K562 (cell line): ENCODE results near the gene FMO2. TPM values are rescaled to one million over a fixed set of nuclear protein-coding genes. Genes with fewer than 3 reads are reported as not detected.

Experiments
- ATAC-seq: fragments of 200-7000 bp; cut with Tn5 transposase; 3 replicates; pipeline ENCODE4 v1.9.1; 2020; ENCODE audit warnings: moderate library complexity
- BruUV-seq: library from RNA; stranded (reverse); fragments of 400-500 nt; replicated peaks from 2 replicates; lab custom pipeline; 2021; lab: Mats Ljungman, UMichigan
- CTCF ChIA-PET: fragments of 300-600 bp; formaldehyde crosslinking; extraction: SDS; loops from one replicate; lab custom pipeline; 2021; ENCODE audit warnings: low intra/inter-chr PET ratio; lab: Yijun Ruan, JAX
- POLR2A ChIA-PET: fragments of 300-600, 350-650 bp; sonication (Branson Sonifier 250); formaldehyde crosslinking; extraction: SDS; loops from one replicate; lab custom pipeline; 2021; ENCODE audit warnings: antibody characterized with exemption, inconsistent platforms; lab: Yijun Ruan, JAX
- DNase-seq, 4 experiments: peaks; one replicate each; pipeline versions ENCODE4 v3.0.0 to v3.0.0-alpha.2; 2011 to 2018; ENCODE audit warnings: low spot score in 3 of 4, mixed read lengths in 3 of 4; ENCODE audit errors: extremely low read depth in 1 of 4
- FAIRE-seq: peaks from 2 replicates; lab custom pipeline; 2011; peaks lifted over from hg19 to GRCh38; lab: Jason Lieb, UNC
- H2AFZ ChIP-seq: 2 replicates; pipeline ENCODE4 v1.6.0; 2011; ENCODE audit warnings: low read depth, low read length, control low read depth, inconsistent platforms
- H3K27ac ChIP-seq: fragments of 200-600 bp; 3 replicates; pipeline ENCODE4 v1.8.0; 2011; ENCODE audit warnings: low read depth, mild to moderate bottlenecking, control low read depth, inconsistent platforms, low read length, moderate library complexity, mixed read lengths; ENCODE audit errors: extremely low read depth
- H3K27me3 ChIP-seq, 2 experiments: fragments of 300-600 bp in 1 of 2; 2 replicates in 1 of 2; 3 replicates in 1 of 2; pipeline versions ENCODE4 v1.6.0 to v1.8.0; 2011; ENCODE audit warnings: inconsistent platforms in 2 of 2, low read length in 2 of 2, mild to moderate bottlenecking in 1 of 2, mixed read lengths in 1 of 2, moderate library complexity in 1 of 2; ENCODE audit not compliant: control insufficient read depth in 2 of 2, insufficient read depth in 2 of 2
- H3K36me3 ChIP-seq: fragments of 300-600 bp; 3 replicates; pipeline ENCODE4 v1.8.0; 2011; ENCODE audit warnings: mild to moderate bottlenecking, low read length, inconsistent platforms; ENCODE audit not compliant: control insufficient read depth, insufficient read depth
- H3K4me1 ChIP-seq, 2 experiments: fragments of 200-600 bp in 1 of 2; replicated peaks in 1 of 2; 2 replicates in 1 of 2; 3 replicates in 1 of 2; pipeline versions ENCODE4 v1.5.1 to v1.8.0; 2011; ENCODE audit warnings: inconsistent platforms in 2 of 2, low read length in 2 of 2, mild to moderate bottlenecking in 1 of 2, mixed read lengths in 1 of 2, moderate library complexity in 1 of 2; ENCODE audit not compliant: control insufficient read depth in 2 of 2, insufficient read depth in 2 of 2
- H3K4me2 ChIP-seq: 2 replicates; pipeline ENCODE4 v1.6.1; 2011; ENCODE audit warnings: low read length, control low read depth, inconsistent platforms, mixed read lengths; ENCODE audit not compliant: insufficient read depth
- H3K4me3 ChIP-seq: fragments of 200-600 bp; sonication (generic), shearing (Covaris generic); 2 replicates; pipeline ENCODE4 v1.5.1; 2016; ENCODE audit warnings: control low read depth, inconsistent platforms
- H3K79me2 ChIP-seq: fragments of 200-600 bp; 3 replicates; pipeline ENCODE4 v1.8.0; 2011; ENCODE audit warnings: low read length, inconsistent platforms; ENCODE audit not compliant: control insufficient read depth, insufficient read depth
- H3K9ac ChIP-seq, 2 experiments: 2 replicates each; pipeline versions ENCODE4 v1.6.0 to v1.6.1; 2011; ENCODE audit warnings: low read depth in 2 of 2, low read length in 2 of 2, control low read depth in 1 of 2, inconsistent platforms in 1 of 2, mild to moderate bottlenecking in 1 of 2, mixed read lengths in 1 of 2; ENCODE audit not compliant: insufficient read depth in 1 of 2
- H3K9me1 ChIP-seq: one replicate; pipeline ENCODE4 v1.6.0; 2011; ENCODE audit warnings: inconsistent platforms, mild to moderate bottlenecking, low read length, moderate library complexity; ENCODE audit not compliant: control insufficient read depth, insufficient read depth
- H3K9me3 ChIP-seq: replicated peaks from 2 replicates; pipeline ENCODE4 v1.5.1; 2011; ENCODE audit warnings: low read depth, low read length, inconsistent platforms; ENCODE audit not compliant: control insufficient read depth, insufficient read depth
- H4K20me1 ChIP-seq: replicated peaks from 2 replicates; pipeline ENCODE4 v1.6.1; 2011; ENCODE audit warnings: low read length, inconsistent platforms, mixed read lengths; ENCODE audit not compliant: control insufficient read depth, insufficient read depth
- BRD4 ChIP-seq: fragments of 200-600 bp; sonication (generic); IDR thresholded peaks from 2 replicates; pipeline ENCODE4 v1.6.1; 2017; ENCODE audit warnings: inconsistent platforms
- MED1 ChIP-seq: sonication (generic); formaldehyde crosslinking; IDR thresholded peaks from 2 replicates; pipeline ENCODE4 v1.8.1; 2023; ENCODE audit warnings: missing genetic modification reagents, borderline replicate concordance
- NR2F6 ChIP-seq: fragments of 450-650 bp; formaldehyde crosslinking; IDR thresholded peaks from 2 replicates; pipeline ENCODE4 v1.4.0; 2020; ENCODE audit warnings: mild to moderate bottlenecking
- TOE1 ChIP-seq, 2 experiments: fragments of 450-650 bp in 1 of 2; sonication (generic) in 1 of 2; formaldehyde crosslinking in 1 of 2; IDR thresholded peaks; 2 replicates each; pipeline versions ENCODE4 v1.7.1 to v1.8.0; 2016 to 2022; ENCODE audit warnings: borderline replicate concordance in 2 of 2, mild to moderate bottlenecking in 2 of 2, antibody characterized with exemption in 1 of 2, inconsistent platforms in 1 of 2, low read depth in 1 of 2, missing genetic modification reagents in 1 of 2, moderate library complexity in 1 of 2
- ZNF175 ChIP-seq: fragments of 200-800 bp; sonication (Bioruptor generic); IDR thresholded peaks from 2 replicates; pipeline ENCODE4 v1.6.1; 2016; ENCODE audit warnings: low read depth, mild to moderate bottlenecking, missing genetic modification characterization, missing compliant biosample characterization
- WGBS: fragments of 100-300 bp; shearing (Covaris generic); methylation state at CpG from one replicate; pipeline ENCODE4 v1.1.6; 2016; ENCODE audit warnings: low coverage, mixed read lengths; ENCODE audit not compliant: insufficient coverage; ENCODE audit errors: missing lambda C conversion rate; 5-methylcytosine and 5-hydroxymethylcytosine counted together
- in situ Hi-C: fragments of 300-500 bp; cut with MboI; formaldehyde crosslinking; loops from 4 replicates; pipeline ENCODE4 v1.15.0; 2018; ENCODE audit warnings: inconsistent platforms, mixed read lengths
- intact Hi-C: fragments of 100-400 bp; cut with micrococcal nuclease; formaldehyde crosslinking; loops from 2 replicates; pipeline ENCODE4 v1.14.2; 2022
- polyA plus RNA-seq, 8 experiments: library from polyadenylated mRNA; depleted of rRNA in 4 of 8; stranded (reverse) in 5 of 8; unstranded in 3 of 8; fragments of >200 nt; fragmentation: Nextera tagmentation in 2 of 8; fragmentation: Illumina TruSeq in 1 of 8; extraction: Ambion mirVana in 2 of 8; extraction: Trizol in 1 of 8; gene quantifications; 2 replicates each; pipeline versions ENCODE4 v1.2.1 to v1.2.3, GENCODE V29; 2011 to 2014; ENCODE audit warnings: inconsistent platforms in 1 of 8, missing spikeins in 1 of 8
- total RNA-seq, 7 experiments: library from RNA; depleted of rRNA in 6 of 7; stranded (reverse); fragments of >200 nt in 6 of 7; fragmentation: Illumina TruSeq in 2 of 7; extraction: Trizol in 2 of 7; gene quantifications; 2 replicates each; pipeline versions ENCODE4 v1.2.1 to v1.2.3, GENCODE V29; 2011 to 2021; ENCODE audit warnings: low replicate concordance in 1 of 7
- TF ChIP-seq, protein P1 (sequence below), 2 experiments: fragments of 450-650 bp; IDR thresholded peaks; 2 replicates each; pipeline ENCODE4 v1.6.1; 2016; ENCODE audit warnings: mild to moderate bottlenecking in 2 of 2, borderline replicate concordance in 1 of 2, low read depth in 1 of 2, moderate library complexity in 1 of 2
- TF ChIP-seq, protein P2 (sequence below), 3 experiments: fragments of 200-800 bp in 1 of 3; fragments of 250-450 bp in 1 of 3; fragments of 450-650 bp in 1 of 3; sonication (Bioruptor Pico) in 1 of 3; sonication (Bioruptor generic) in 1 of 3; formaldehyde crosslinking in 1 of 3; IDR thresholded peaks; 2 replicates each; pipeline versions ENCODE4 v1.6.1 to v1.8.0; 2016 to 2022; ENCODE audit warnings: mild to moderate bottlenecking in 2 of 3, missing genetic modification characterization in 2 of 3, missing compliant biosample characterization in 1 of 3, moderate library complexity in 1 of 3

Gene FMO2
- total and polyA plus RNA-seq, 9 of the 15 experiments (the other 6 are each of a cell fraction or from before 2014, with no cell fraction given): not detected

DNA sequence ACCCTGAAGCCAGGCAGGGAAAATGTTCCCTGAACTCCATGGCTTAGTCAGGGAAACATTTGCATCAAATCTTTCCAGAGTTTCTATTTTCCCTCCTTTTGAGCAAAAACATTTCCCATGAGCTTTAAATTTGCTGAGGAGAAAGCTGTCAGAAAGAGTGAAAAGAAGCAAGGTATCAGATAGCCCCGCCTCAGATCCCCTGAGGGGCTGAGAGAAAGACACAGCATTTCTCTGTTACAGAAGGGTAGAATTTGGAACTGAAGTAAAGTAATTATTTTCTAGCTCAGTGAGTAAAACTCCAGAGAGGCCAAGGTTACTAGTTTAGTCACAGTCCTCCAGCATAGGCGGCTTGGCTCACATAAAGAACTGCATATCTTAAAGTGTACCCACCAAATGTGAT lies 73.8 kb downstream of the FMO2 start:
- intact Hi-C loops: no loop called here
- Histone ChIP-seq H2AFZ (no peak overlapping the region), H3K27ac (no peak overlapping the region), H4K20me1 (no peaks in the 10 kb centered on the region), H3K9me3 (no peaks in the 10 kb centered on the region), H3K36me3 (no peaks in the 10 kb centered on the region), H3K27me3 (peaks cover 0 to 3% of the 10 kb centered on the region in 2 experiments; a peak in 1 of 5 replicates), H3K4me3 (no peak overlapping the region), H3K9me1 (no peaks in the 10 kb centered on the region), H3K4me1 (no peaks in the 10 kb centered on the region; a peak in 1 of 5 replicates), H3K79me2 (no peaks in the 10 kb centered on the region), H3K9ac (no peak overlapping the region), H3K4me2 (no peak overlapping the region)
- WGBS: 0% methylated on average over 2 of the region's 2 CpGs
- DNase-seq (no peak), ATAC-seq (no peak), FAIRE-seq (no peak)
- BruUV-seq: no TSS peak
- in situ Hi-C loops: no loop called here
- ChIA-PET CTCF (no interaction called here), POLR2A (interaction anchor here (0.6 kb wide), 1 partner anchor 918 kb away, joined by 3 read pairs; no protein-coding TSS in a partner anchor)
- TF ChIP-seq MED1 (CRISPR knock-in tag) (no peak), NR2F6 (CRISPR knock-in tag) (no peak), BRD4 (no peak), ZNF175 (CRISPR knock-in tag) (no peak), TOE1 (IDR thresholded peaks at IDR 0.05; ENCODE audit: borderline replicate concordance) (no peak), TOE1 (CRISPR knock-in tag; IDR thresholded peaks at IDR 0.05; ENCODE audit: borderline replicate concordance, low read depth) (no peak)
- TF ChIP-seq, protein P1, sequence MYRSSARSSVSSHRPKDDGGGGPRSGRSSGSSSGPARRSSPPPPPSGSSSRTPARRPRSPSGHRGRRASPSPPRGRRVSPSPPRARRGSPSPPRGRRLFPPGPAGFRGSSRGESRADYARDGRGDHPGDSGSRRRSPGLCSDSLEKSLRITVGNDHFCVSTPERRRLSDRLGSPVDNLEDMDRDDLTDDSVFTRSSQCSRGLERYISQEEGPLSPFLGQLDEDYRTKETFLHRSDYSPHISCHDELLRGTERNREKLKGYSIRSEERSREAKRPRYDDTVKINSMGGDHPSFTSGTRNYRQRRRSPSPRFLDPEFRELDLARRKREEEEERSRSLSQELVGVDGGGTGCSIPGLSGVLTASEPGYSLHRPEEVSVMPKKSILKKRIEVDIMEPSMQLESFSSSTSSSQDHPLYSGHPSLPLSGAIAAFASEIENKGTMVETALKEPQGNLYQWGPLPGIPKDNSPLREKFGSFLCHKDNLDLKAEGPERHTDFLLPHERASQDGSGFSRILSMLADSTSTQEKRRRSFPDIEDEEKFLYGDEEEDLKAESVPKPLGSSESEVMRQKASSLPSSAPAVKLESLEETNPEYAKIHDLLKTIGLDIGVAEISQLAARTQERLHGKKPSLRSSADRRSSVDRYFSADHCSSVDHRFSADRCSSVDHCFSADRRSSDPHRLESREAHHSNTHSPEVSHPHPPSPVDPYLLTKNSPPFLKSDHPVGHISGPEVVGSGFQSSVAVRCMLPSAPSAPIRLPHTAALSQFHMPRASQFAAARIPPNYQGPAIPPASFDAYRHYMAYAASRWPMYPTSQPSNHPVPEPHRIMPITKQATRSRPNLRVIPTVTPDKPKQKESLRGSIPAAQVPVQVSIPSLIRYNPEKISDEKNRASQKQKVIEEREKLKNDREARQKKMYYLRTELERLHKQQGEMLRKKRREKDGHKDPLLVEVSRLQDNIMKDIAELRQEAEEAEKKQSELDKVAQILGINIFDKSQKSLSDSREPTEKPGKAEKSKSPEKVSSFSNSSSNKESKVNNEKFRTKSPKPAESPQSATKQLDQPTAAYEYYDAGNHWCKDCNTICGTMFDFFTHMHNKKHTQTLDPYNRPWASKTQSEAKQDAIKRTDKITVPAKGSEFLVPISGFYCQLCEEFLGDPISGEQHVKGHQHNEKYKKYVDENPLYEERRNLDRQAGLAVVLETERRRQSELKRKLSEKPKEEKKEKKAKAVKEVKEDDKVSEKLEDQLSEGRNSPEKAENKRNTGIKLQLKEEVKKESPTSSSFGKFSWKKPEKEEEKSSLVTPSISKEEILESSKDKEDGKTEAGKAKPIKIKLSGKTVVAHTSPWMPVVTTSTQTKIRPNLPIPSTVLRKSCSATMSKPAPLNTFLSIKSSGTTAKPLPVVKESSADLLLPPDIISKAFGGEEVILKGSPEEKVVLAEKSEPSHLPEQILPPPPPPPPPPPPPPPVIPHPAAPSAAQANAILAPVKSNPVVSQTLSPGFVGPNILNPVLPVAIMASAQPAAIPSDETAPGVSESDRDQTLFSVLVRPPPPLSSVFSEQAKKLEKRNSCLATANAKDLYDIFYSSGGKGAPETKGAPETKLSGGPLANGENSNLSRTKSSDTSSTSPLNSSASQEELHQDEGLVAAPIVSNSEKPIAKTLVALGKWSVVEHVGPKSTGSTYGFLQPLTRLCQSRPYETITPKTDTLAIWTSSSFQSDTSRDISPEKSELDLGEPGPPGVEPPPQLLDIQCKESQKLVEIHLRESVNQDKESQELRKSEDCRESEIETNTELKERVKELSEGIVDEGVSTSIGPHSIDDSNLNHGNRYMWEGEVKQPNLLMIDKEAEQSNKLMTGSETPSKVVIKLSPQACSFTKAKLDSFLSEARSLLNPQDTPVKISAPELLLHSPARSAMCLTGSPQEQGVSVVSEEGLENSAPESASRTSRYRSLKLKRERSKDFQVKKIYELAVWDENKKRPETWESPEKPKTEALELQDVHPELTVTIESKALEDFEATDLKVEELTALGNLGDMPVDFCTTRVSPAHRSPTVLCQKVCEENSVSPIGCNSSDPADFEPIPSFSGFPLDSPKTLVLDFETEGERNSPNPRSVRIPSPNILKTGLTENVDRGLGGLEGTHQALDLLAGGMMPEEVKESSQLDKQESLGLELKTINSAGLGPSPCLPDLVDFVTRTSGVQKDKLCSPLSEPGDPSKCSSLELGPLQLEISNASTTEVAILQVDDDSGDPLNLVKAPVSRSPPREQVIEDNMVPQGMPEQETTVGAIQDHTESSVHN (IDR thresholded peaks at IDR 0.05; ENCODE audit: borderline replicate concordance in 1 of 2, low read depth in 1 of 2): no peak
- TF ChIP-seq, protein P2, sequence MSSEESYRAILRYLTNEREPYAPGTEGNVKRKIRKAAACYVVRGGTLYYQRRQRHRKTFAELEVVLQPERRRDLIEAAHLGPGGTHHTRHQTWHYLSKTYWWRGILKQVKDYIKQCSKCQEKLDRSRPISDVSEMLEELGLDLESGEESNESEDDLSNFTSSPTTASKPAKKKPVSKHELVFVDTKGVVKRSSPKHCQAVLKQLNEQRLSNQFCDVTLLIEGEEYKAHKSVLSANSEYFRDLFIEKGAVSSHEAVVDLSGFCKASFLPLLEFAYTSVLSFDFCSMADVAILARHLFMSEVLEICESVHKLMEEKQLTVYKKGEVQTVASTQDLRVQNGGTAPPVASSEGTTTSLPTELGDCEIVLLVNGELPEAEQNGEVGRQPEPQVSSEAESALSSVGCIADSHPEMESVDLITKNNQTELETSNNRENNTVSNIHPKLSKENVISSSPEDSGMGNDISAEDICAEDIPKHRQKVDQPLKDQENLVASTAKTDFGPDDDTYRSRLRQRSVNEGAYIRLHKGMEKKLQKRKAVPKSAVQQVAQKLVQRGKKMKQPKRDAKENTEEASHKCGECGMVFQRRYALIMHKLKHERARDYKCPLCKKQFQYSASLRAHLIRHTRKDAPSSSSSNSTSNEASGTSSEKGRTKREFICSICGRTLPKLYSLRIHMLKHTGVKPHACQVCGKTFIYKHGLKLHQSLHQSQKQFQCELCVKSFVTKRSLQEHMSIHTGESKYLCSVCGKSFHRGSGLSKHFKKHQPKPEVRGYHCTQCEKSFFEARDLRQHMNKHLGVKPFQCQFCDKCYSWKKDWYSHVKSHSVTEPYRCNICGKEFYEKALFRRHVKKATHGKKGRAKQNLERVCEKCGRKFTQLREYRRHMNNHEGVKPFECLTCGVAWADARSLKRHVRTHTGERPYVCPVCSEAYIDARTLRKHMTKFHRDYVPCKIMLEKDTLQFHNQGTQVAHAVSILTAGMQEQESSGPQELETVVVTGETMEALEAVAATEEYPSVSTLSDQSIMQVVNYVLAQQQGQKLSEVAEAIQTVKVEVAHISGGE (CRISPR knock-in tag; IDR thresholded peaks at IDR 0.05): no peak
